ENCODE results near the gene MGAM2. TPM values are rescaled to one million over a fixed set of nuclear protein-coding genes. Genes with fewer than 3 reads are reported as not detected.

MGAM2 gene
- total and polyA plus RNA-seq, 4 donors = 0.09 to 0.59 (median 0.11) TPM

- H3K9ac ChIP-seq (ENCODE audit: low read depth in 1 of 2, low read length in 2 of 2) = no peak overlapping the region
- peaks cover 0 to 3% (median 0%) of the 10 kb centered on the region in 4 donors for H3K9me3 ChIP-seq (ENCODE audit: control insufficient read depth in 4 of 4, low read length in 3 of 4)
- 35% methylated on average over 1 of the region's 1 CpG for WGBS
- no peak overlapping the region for H3K4me3 ChIP-seq (ENCODE audit: low read depth in 1 of 3, low read length in 3 of 3)
- TF ChIP-seq GABPA (IDR thresholded peaks at IDR 0.05 in 1 of 2, conservative IDR thresholded peaks at IDR 0.05 in 1 of 2) (no peak), RAD21 (IDR thresholded peaks at IDR 0.05) (no peak), EGR1 (IDR thresholded peaks at IDR 0.05; ENCODE audit: low read depth in 2 of 2) (no peak), CTCF (IDR thresholded peaks at IDR 0.05; ENCODE audit: low read depth, low read length, missing input control) (no peak), HNF4A (conservative IDR thresholded peaks at IDR 0.05) (no peak), RXRA (IDR thresholded peaks at IDR 0.05) (no peak), FOXA2 (IDR thresholded peaks at IDR 0.05) (no peak), ATF3 (IDR thresholded peaks at IDR 0.05) (no peak)
- H3K27ac ChIP-seq (ENCODE audit: low read depth in 1 of 2, low read length in 2 of 2) = no peak overlapping the region
- peaks cover 0 to 3% (median 0%) of the 10 kb centered on the region in 4 donors for H3K27me3 ChIP-seq (ENCODE audit: control insufficient read depth in 4 of 4, insufficient read depth in 4 of 4, low read length in 3 of 4)
- DNase-seq (ENCODE audit: low spot score) = no peak
- H3K36me3 ChIP-seq (ENCODE audit: control insufficient read depth in 4 of 4, insufficient read depth in 3 of 4, low read depth in 1 of 4, low read length in 3 of 4) = no peaks in the 10 kb centered on the region
- no peaks in the 10 kb centered on the region for H3K4me1 ChIP-seq (ENCODE audit: control insufficient read depth in 4 of 4, insufficient read depth in 4 of 4, low read length in 3 of 4)
Measured at GRCh38 chr7:142228537-142229104, 117.1 kb downstream of the MGAM2 start.

- Histone ChIP-seq H3K9ac (ENCODE audit: low read depth in 1 of 2, low read length in 2 of 2) (no peak overlapping the region), H3K4me1 (ENCODE audit: control insufficient read depth in 4 of 4, insufficient read depth in 4 of 4, low read length in 3 of 4) (no peaks in the 10 kb centered on the region), H3K27me3 (ENCODE audit: control insufficient read depth in 4 of 4, insufficient read depth in 4 of 4, low read length in 3 of 4) (peaks cover 0 to 8% (median 0%) of the 10 kb centered on the region in 4 donors), H3K4me3 (ENCODE audit: low read depth in 1 of 3, low read length in 3 of 3) (no peak overlapping the region), H3K27ac (ENCODE audit: low read depth in 1 of 2, low read length in 2 of 2) (no peak overlapping the region), H3K9me3 (ENCODE audit: control insufficient read depth in 4 of 4, low read length in 3 of 4) (peaks cover 0 to 3% (median 0%) of the 10 kb centered on the region in 4 donors), H3K36me3 (ENCODE audit: control insufficient read depth in 4 of 4, insufficient read depth in 3 of 4, low read depth in 1 of 4, low read length in 3 of 4) (no peaks in the 10 kb centered on the region)
- no peak for DNase-seq (ENCODE audit: low spot score)
- TF ChIP-seq NR2F2 (IDR thresholded peaks at IDR 0.05) = no peak
- TF ChIP-seq YY1 (IDR thresholded peaks at IDR 0.05) = no peak
- no peak for TF ChIP-seq ZBTB33 (IDR thresholded peaks at IDR 0.05)
- TF ChIP-seq TAF1 (conservative IDR thresholded peaks at IDR 0.05) = no peak
- no peak for TF ChIP-seq CTCF (IDR thresholded peaks at IDR 0.05; ENCODE audit: low read depth, low read length, missing input control)
- TF ChIP-seq RXRA (IDR thresholded peaks at IDR 0.05) = no peak
- TF ChIP-seq HNF4G (IDR thresholded peaks at IDR 0.05) = no peak
- TF ChIP-seq ATF3 (IDR thresholded peaks at IDR 0.05) = no peak
- no peak for TF ChIP-seq FOXA1 (IDR thresholded peaks at IDR 0.05)
- TF ChIP-seq RAD21 (IDR thresholded peaks at IDR 0.05) = no peak
- no peak for TF ChIP-seq REST (IDR thresholded peaks at IDR 0.05)
- no peak for TF ChIP-seq FOXA2 (IDR thresholded peaks at IDR 0.05)
- no peak for TF ChIP-seq JUND (IDR thresholded peaks at IDR 0.05)
- TF ChIP-seq SP1 (IDR thresholded peaks at IDR 0.05) = no peak
- WGBS = 26% methylated on average over 7 of the region's 7 CpGs
Measured at GRCh38 chr7:142231716-142232115, 120.2 kb downstream of the MGAM2 start.

Data from liver (tissue), 9 donors.